ENCODE measurements around the gene GSDME.

GRCh38 chr7:24784277-24784676, 27.0 kb upstream of the GSDME start:
- TF ChIP-seq CTCF (IDR thresholded peaks at IDR 0.05): no peak
- TF ChIP-seq ZFX (IDR thresholded peaks at IDR 0.05; ENCODE audit: borderline replicate concordance): no peak
